HG03196 (cell line): Measurements from ENCODE around the gene ASIC4.

Experiments used
- ATAC-seq: cut with Tn5 transposase; IDR thresholded peaks from one replicate; pipeline ENCODE4 v1.9.1; 2021; ENCODE audit not compliant: unreplicated experiment

ASIC4 gene

GRCh38 chr2:219514836-219515235 lies 554 bp downstream of the ASIC4 start:
- no peak for ATAC-seq

GRCh38 chr2:219515874-219516629 lies 1.8 kb downstream of the ASIC4 start:
- ATAC-seq: no peak

- no peak for ATAC-seq
Observed at GRCh38 chr2:219516888-219517287, 2.6 kb downstream of the ASIC4 start.

GRCh38 chr2:219517954-219518778 lies 3.9 kb downstream of the ASIC4 start:
- no peak for ATAC-seq

GRCh38 chr2:219519526-219519916 lies 5.2 kb downstream of the ASIC4 start:
- no peak for ATAC-seq

- ATAC-seq: no peak
Observed at GRCh38 chr2:219520079-219520478, 5.8 kb downstream of the ASIC4 start.

- no peak for ATAC-seq
Observed at GRCh38 chr2:219521066-219521880, 7.0 kb downstream of the ASIC4 start.

GRCh38 chr2:219522111-219523030 lies 8.1 kb downstream of the ASIC4 start:
- ATAC-seq: no peak

- ATAC-seq: no peak
Observed at GRCh38 chr2:219523031-219523671, 8.9 kb downstream of the ASIC4 start.

GRCh38 chr2:219524817-219525216 lies 10.5 kb downstream of the ASIC4 start:
- no peak for ATAC-seq

- ATAC-seq: no peak
Observed at GRCh38 chr2:219525533-219526232, 11.4 kb downstream of the ASIC4 start.

GRCh38 chr2:219526320-219527075 lies 12.2 kb downstream of the ASIC4 start:
- no peak for ATAC-seq

GRCh38 chr2:219527076-219527394 lies 12.8 kb downstream of the ASIC4 start:
- ATAC-seq: no peak

- no peak for ATAC-seq
Observed at GRCh38 chr2:219527472-219527871, 13.2 kb downstream of the ASIC4 start.

GRCh38 chr2:219530048-219530963 lies 16.0 kb downstream of the ASIC4 start:
- peak; percentile 71 for ATAC-seq

- ATAC-seq: no peak
Observed at GRCh38 chr2:219531639-219532377, 17.5 kb downstream of the ASIC4 start.

- no peak for ATAC-seq
Observed at GRCh38 chr2:219532378-219532649, 18.0 kb downstream of the ASIC4 start.
